GM12878 (cell line): ENCODE results near the gene SCARB1. TPM values are rescaled to one million over a fixed set of nuclear protein-coding genes. Genes with fewer than 3 reads are reported as not detected.

Source experiments
- ATAC-seq: fragments of 200-7000 bp; cut with Tn5 transposase; 3 replicates; pipeline ENCODE4 v1.9.1; 2020; ENCODE audit warnings: mild to moderate bottlenecking, moderate library complexity
- BruUV-seq: library from RNA; stranded (reverse); fragments of 400-500 nt; replicated peaks from 2 replicates; lab custom pipeline; 2021; lab: Mats Ljungman, UMichigan
- CTCF ChIA-PET: fragments of 300-600 bp; sonication (Branson Sonifier 250); formaldehyde crosslinking; extraction: SDS; loops from one replicate; lab custom pipeline; 2021; ENCODE audit warnings: inconsistent platforms; lab: Yijun Ruan, JAX
- POLR2A ChIA-PET: fragments of 350-600 bp; formaldehyde crosslinking; extraction: SDS; loops from one replicate; lab custom pipeline; 2021; ENCODE audit warnings: inconsistent platforms; lab: Charles Lee
- RAD21 ChIA-PET: fragments of 300-600 bp; sonication (Branson Sonifier 250); formaldehyde crosslinking; loops from one replicate; lab custom pipeline; 2023; ENCODE audit warnings: antibody characterized with exemption; ENCODE audit not compliant: unreplicated experiment; lab: Charles Lee
- SMC1A ChIA-PET: fragments of 300-600 bp; sonication (Branson Sonifier 250); formaldehyde crosslinking; loops from one replicate; lab custom pipeline; 2023; ENCODE audit not compliant: unreplicated experiment, uncharacterized antibody; lab: Charles Lee
- DNase-seq: peaks from one replicate; pipeline ENCODE4 v3.0.0-alpha.2; 2011; ENCODE audit warnings: low read depth, low spot score
- FAIRE-seq: peaks from 3 replicates; lab custom pipeline; 2011; peaks lifted over from hg19 to GRCh38; lab: Jason Lieb, UNC
- H2AFZ ChIP-seq: 2 replicates; pipeline ENCODE4 v1.6.0; 2011; ENCODE audit warnings: low read depth, low read length, control low read depth; ENCODE audit not compliant: control insufficient read depth
- H3K27ac ChIP-seq: 2 replicates; pipeline ENCODE4 v1.5.1; 2011; ENCODE audit warnings: control low read depth; ENCODE audit not compliant: control insufficient read depth, insufficient read depth
- H3K27me3 ChIP-seq, 2 experiments: replicated peaks in 1 of 2; 2 replicates each; pipeline versions ENCODE4 v1.6.0 to v1.6.1; 2011; ENCODE audit warnings: low read length in 1 of 2; ENCODE audit not compliant: control insufficient read depth in 2 of 2, insufficient read depth in 2 of 2
- H3K36me3 ChIP-seq, 2 experiments: 2 replicates each; pipeline ENCODE4 v1.5.1; 2011; ENCODE audit warnings: low read length in 1 of 2; ENCODE audit not compliant: control insufficient read depth in 2 of 2, insufficient read depth in 2 of 2
- H3K4me1 ChIP-seq: 2 replicates; pipeline ENCODE4 v1.6.1; 2011; ENCODE audit warnings: mild to moderate bottlenecking, low read length, moderate library complexity, mixed read lengths; ENCODE audit not compliant: control insufficient read depth, insufficient read depth
- H3K4me2 ChIP-seq: 2 replicates; pipeline ENCODE4 v1.6.0; 2011; ENCODE audit warnings: control low read depth; ENCODE audit not compliant: control insufficient read depth, insufficient read depth
- H3K4me3 ChIP-seq: fragments of 200-600 bp; sonication (generic); 2 replicates; pipeline ENCODE4 v1.5.1; 2016
- H3K79me2 ChIP-seq: 2 replicates; pipeline ENCODE4 v1.6.0; 2011; ENCODE audit warnings: low read length; ENCODE audit not compliant: control insufficient read depth, insufficient read depth
- H3K9ac ChIP-seq: 2 replicates; pipeline ENCODE4 v1.8.0; 2011; ENCODE audit warnings: low read length, control low read depth, mixed read lengths; ENCODE audit not compliant: control insufficient read depth, insufficient read depth
- H3K9me3 ChIP-seq: replicated peaks from 3 replicates; pipeline ENCODE4 v1.5.1; 2011; ENCODE audit warnings: mild to moderate bottlenecking, low read length; ENCODE audit not compliant: control insufficient read depth, insufficient read depth
- H4K20me1 ChIP-seq: 2 replicates; pipeline ENCODE4 v1.6.0; 2011; ENCODE audit not compliant: control insufficient read depth, insufficient read depth
- BCLAF1 ChIP-seq: fragments of 450-650 bp; IDR thresholded peaks from 2 replicates; pipeline ENCODE4 v1.6.1; 2017; ENCODE audit warnings: antibody characterized with exemption, mild to moderate bottlenecking, moderate library complexity
- BRCA1 ChIP-seq: IDR thresholded peaks from 2 replicates; pipeline ENCODE4 v1.6.1; 2011; ENCODE audit warnings: low read depth, low read length, improper control_type of control experiment
- CBFB ChIP-seq: IDR thresholded peaks from 2 replicates; pipeline ENCODE4 v1.6.1; 2016; ENCODE audit warnings: antibody characterized with exemption, low read depth
- CBX5 ChIP-seq: sonication (generic); IDR thresholded peaks from 2 replicates; pipeline ENCODE4 v1.6.1; 2016; ENCODE audit warnings: low read depth, moderate library complexity, mild to moderate bottlenecking, inconsistent platforms
- CHD4 ChIP-seq: fragments of 200-600 bp; sonication (generic); IDR thresholded peaks from 2 replicates; pipeline ENCODE4 v1.6.1; 2016; ENCODE audit warnings: mild to moderate bottlenecking
- E2F4 ChIP-seq: IDR thresholded peaks from 2 replicates; pipeline ENCODE4 v1.6.1; 2012; ENCODE audit warnings: low read depth, low read length, improper control_type of control experiment
- FOXK2 ChIP-seq: fragments of 450-650 bp; IDR thresholded peaks from 2 replicates; pipeline ENCODE4 v1.6.1; 2017; ENCODE audit warnings: mild to moderate bottlenecking, moderate library complexity
- IKZF2 ChIP-seq, 2 experiments: fragments of 450-650 bp; IDR thresholded peaks; 2 replicates each; pipeline ENCODE4 v1.6.1; 2017; ENCODE audit warnings: mild to moderate bottlenecking in 2 of 2, moderate library complexity in 2 of 2
- POLR2A ChIP-seq: IDR thresholded peaks from 2 replicates; pipeline ENCODE4 v1.6.1; 2011; ENCODE audit warnings: low read depth, mild to moderate bottlenecking, low read length
- RAD51 ChIP-seq: fragments of 450-650 bp; IDR thresholded peaks from 2 replicates; pipeline ENCODE4 v1.6.1; 2016; ENCODE audit warnings: moderate library complexity, mild to moderate bottlenecking, inconsistent platforms
- RB1 ChIP-seq: fragments of 450-650 bp; formaldehyde crosslinking; IDR thresholded peaks from 2 replicates; pipeline ENCODE4 v1.6.1; 2017; ENCODE audit warnings: mild to moderate bottlenecking, borderline replicate concordance
- SRF ChIP-seq, 2 experiments: IDR thresholded peaks; 2 replicates each; pipeline ENCODE4 v1.6.1; 2011; ENCODE audit warnings: low read depth in 2 of 2, low read length in 2 of 2, mild to moderate bottlenecking in 1 of 2, moderate library complexity in 1 of 2
- TBL1XR1 ChIP-seq: IDR thresholded peaks from 2 replicates; pipeline ENCODE4 v1.6.1; 2012; ENCODE audit warnings: low read depth, low read length, improper control_type of control experiment
- ZBTB40 ChIP-seq: fragments of 450-650 bp; IDR thresholded peaks from 2 replicates; pipeline ENCODE4 v1.6.1; 2016; ENCODE audit warnings: mild to moderate bottlenecking, moderate library complexity, borderline replicate concordance
- WGBS: methylation state at CpG from one replicate; pipeline ENCODE4 v1.1.6; 2016; ENCODE audit warnings: low lambda C conversion rate; ENCODE audit not compliant: insufficient replicate concordance, insufficient coverage; ENCODE audit errors: missing lambda C conversion rate; 5-methylcytosine and 5-hydroxymethylcytosine counted together
- in situ Hi-C: fragments of 300-500 bp; cut with MboI; formaldehyde crosslinking; loops from 9 replicates; pipeline ENCODE4 v1.14.3; 2018; ENCODE audit warnings: mixed read lengths
- intact Hi-C: fragments of 100-400 bp; cut with micrococcal nuclease; formaldehyde crosslinking; loops from one replicate; pipeline ENCODE4 v1.14.2; 2022; ENCODE audit not compliant: unreplicated experiment
- polyA plus RNA-seq, 11 experiments: library from polyadenylated mRNA; depleted of rRNA in 4 of 11; unstranded in 6 of 11; stranded (reverse) in 5 of 11; fragments of >200 nt; fragmentation: Nextera tagmentation in 4 of 11; fragmentation: Illumina TruSeq in 1 of 11; extraction: Ambion mirVana in 4 of 11; extraction: Trizol in 1 of 11; gene quantifications; 1 replicate in 1 of 11; 2 replicates in 10 of 11; pipeline versions ENCODE4 v1.2.1 to v1.2.3, GENCODE V29; 2011 to 2016; ENCODE audit warnings: inconsistent platforms in 2 of 11, missing spikeins in 2 of 11, low read depth in 1 of 11
- total RNA-seq, 4 experiments: library from RNA; depleted of rRNA in 3 of 4; stranded (reverse); fragments of >200 nt in 3 of 4; fragmentation: Illumina TruSeq in 1 of 4; extraction: Trizol in 1 of 4; gene quantifications; 2 replicates each; pipeline versions ENCODE4 v1.2.1 to v1.2.3, GENCODE V29; 2013 to 2021

The SCARB1 gene
- total and polyA plus RNA-seq, 10 of the 15 experiments (the other 5 are each of a cell fraction or from before 2014, with no cell fraction given) = 0.34 to 104 (median 63.1) TPM

GRCh38 chr12:124867401-124867930 is 3.8 kb upstream of the SCARB1 start:
- BruUV-seq = no TSS peak
- H3K9me3 ChIP-seq = no peaks in the 10 kb centered on the region
- H3K27me3 ChIP-seq = no peaks in the 10 kb centered on the region
- DNase-seq (no peak), ATAC-seq (no peak), FAIRE-seq (no peak)
- H3K4me3 ChIP-seq = no peak overlapping the region
- H2AFZ ChIP-seq = no peak overlapping the region
- SMC1A ChIA-PET = no interaction called here
- H4K20me1 ChIP-seq = no peaks in the 10 kb centered on the region
- CTCF ChIA-PET = no interaction called here
- H3K4me2 ChIP-seq = no peak overlapping the region
- TF ChIP-seq RB1 (no peak), CBFB (no peak), IKZF2 (IDR thresholded peaks at IDR 0.05) (no peak), E2F4 (no peak), BCLAF1 (no peak), POLR2A (no peak), FOXK2 (no peak), ZBTB40 (no peak), BRCA1 (no peak), CBX5 (no peak), RAD51 (no peak), SRF (IDR thresholded peaks at IDR 0.05; ENCODE audit: low read depth in 2 of 2, low read length in 2 of 2) (no peak), CHD4 (no peak), TBL1XR1 (no peak)
- H3K79me2 ChIP-seq = peaks cover 13% of the 10 kb centered on the region
- WGBS = 69% methylated on average over 6 of the region's 6 CpGs
- no peaks in the 10 kb centered on the region for H3K36me3 ChIP-seq
- H3K4me1 ChIP-seq = peaks cover 15% of the 10 kb centered on the region
- POLR2A ChIA-PET = no interaction called here
- in situ Hi-C loops (no loop called here), intact Hi-C loops (no loop called here)
- H3K27ac ChIP-seq = no peak overlapping the region
- RAD21 ChIA-PET = no interaction called here
- H3K9ac ChIP-seq = no peak overlapping the region
